Gastroesophageal sphincter (tissue), 3 donors: ENCODE measurements around the gene KCNC4.

ENCODE experiments used
- CTCF ChIP-seq, 4 experiments: fragments of 200-600 bp in 2 of 4; fragments of 450-650 bp in 2 of 4; sonication (generic) in 1 of 4; IDR thresholded peaks; one replicate each; pipeline ENCODE4 v1.5.1; 2017 to 2019; ENCODE audit warnings: antibody characterized with exemption in 4 of 4, mild to moderate bottlenecking in 2 of 4, moderate library complexity in 2 of 4
- EP300 ChIP-seq: sonication (generic); formaldehyde crosslinking; IDR thresholded peaks from one replicate; pipeline ENCODE4 v1.6.1; 2017; ENCODE audit warnings: antibody characterized with exemption, mild to moderate bottlenecking
- POLR2A ChIP-seq, 2 donors: fragments of 450-650 bp; IDR thresholded peaks; one replicate each; pipeline ENCODE4 v1.6.1; 2017; ENCODE audit warnings: antibody characterized with exemption in 2 of 2, mild to moderate bottlenecking in 2 of 2, moderate library complexity in 1 of 2
- POLR2AphosphoS5 ChIP-seq: sonication (generic); formaldehyde crosslinking; IDR thresholded peaks from one replicate; pipeline ENCODE4 v1.6.1; 2017; ENCODE audit warnings: antibody characterized with exemption

- TF ChIP-seq POLR2AphosphoS5 (no peak), CTCF (IDR thresholded peaks at IDR 0.05) (no peak), POLR2A (IDR thresholded peaks at IDR 0.05) (no peak), EP300 (no peak)
Measured at GRCh38 chr1:110195196-110195595, 14.9 kb upstream of the KCNC4 start.
